Stimulated activated CD4-positive, alpha-beta T cell treated with anti-CD3 and anti-CD28 coated beads, Interleukin-2, amount 100 ng/mL, for 48 hours (primary cell): ENCODE data around the gene MTF2.

Source experiments
- DNase-seq, 2 donors: peaks; one replicate each; pipeline ENCODE4 v3.0.0-alpha.2; 2020

Gene MTF2

GRCh38 chr1:93087532-93087931 is 8.4 kb downstream of the MTF2 start:
- no peak for DNase-seq

GRCh38 chr1:93093332-93094006 is 14.4 kb downstream of the MTF2 start:
- DNase-seq: no peak

GRCh38 chr1:93095804-93096585 is 16.9 kb downstream of the MTF2 start:
- no peak for DNase-seq

- DNase-seq: no peak
These were observed 23.1 kb downstream of the MTF2 start for GRCh38 chr1:93102142-93102541.

- DNase-seq: no peak
These were observed 27.1 kb downstream of the MTF2 start for GRCh38 chr1:93106226-93106625.

GRCh38 chr1:93107395-93107794 is 28.3 kb downstream of the MTF2 start:
- no peak for DNase-seq

GRCh38 chr1:93108335-93108734 is 29.3 kb downstream of the MTF2 start:
- no peak for DNase-seq

GRCh38 chr1:93109578-93109977 is 30.5 kb downstream of the MTF2 start:
- no peak for DNase-seq

GRCh38 chr1:93111065-93111464 is 32.0 kb downstream of the MTF2 start:
- no peak for DNase-seq

GRCh38 chr1:93111561-93111960 is 32.5 kb downstream of the MTF2 start:
- DNase-seq: no peak

GRCh38 chr1:93113127-93113526 is 34.0 kb downstream of the MTF2 start:
- DNase-seq: no peak

- no peak for DNase-seq
These were observed 35.3 kb downstream of the MTF2 start for GRCh38 chr1:93114391-93114790.

- DNase-seq: no peak
These were observed 41.5 kb downstream of the MTF2 start for GRCh38 chr1:93120614-93121013.

- DNase-seq: no peak
These were observed 44.2 kb downstream of the MTF2 start for GRCh38 chr1:93123201-93123783.

- DNase-seq: no peak
These were observed 45.7 kb downstream of the MTF2 start for GRCh38 chr1:93124556-93125355.

- DNase-seq: no peak
These were observed 50.5 kb downstream of the MTF2 start for GRCh38 chr1:93129507-93130099.

- DNase-seq: no peak
These were observed 53.6 kb downstream of the MTF2 start for GRCh38 chr1:93132638-93133037.

GRCh38 chr1:93136445-93136844 is 57.4 kb downstream of the MTF2 start:
- no peak for DNase-seq

- no peak for DNase-seq
These were observed 58.7 kb downstream of the MTF2 start for GRCh38 chr1:93137604-93138292.

GRCh38 chr1:93140106-93140505 is 61.0 kb downstream of the MTF2 start:
- DNase-seq: no peak

- no peak for DNase-seq
These were observed 63.1 kb downstream of the MTF2 start for GRCh38 chr1:93142161-93142560.

- DNase-seq: no peak
These were observed 64.1 kb downstream of the MTF2 start for GRCh38 chr1:93143136-93143535.
